Retina (tissue), 1 donor: ENCODE measurements around the gene MYBPHL.

ENCODE experiments used
- DNase-seq: peaks from one replicate; pipeline ENCODE4 v3.0.0-alpha.2; 2016

MYBPHL gene

GRCh38 chr1:109277434-109278204, 29.2 kb downstream of the MYBPHL start:
- peak; percentile 88 for DNase-seq

DNA sequence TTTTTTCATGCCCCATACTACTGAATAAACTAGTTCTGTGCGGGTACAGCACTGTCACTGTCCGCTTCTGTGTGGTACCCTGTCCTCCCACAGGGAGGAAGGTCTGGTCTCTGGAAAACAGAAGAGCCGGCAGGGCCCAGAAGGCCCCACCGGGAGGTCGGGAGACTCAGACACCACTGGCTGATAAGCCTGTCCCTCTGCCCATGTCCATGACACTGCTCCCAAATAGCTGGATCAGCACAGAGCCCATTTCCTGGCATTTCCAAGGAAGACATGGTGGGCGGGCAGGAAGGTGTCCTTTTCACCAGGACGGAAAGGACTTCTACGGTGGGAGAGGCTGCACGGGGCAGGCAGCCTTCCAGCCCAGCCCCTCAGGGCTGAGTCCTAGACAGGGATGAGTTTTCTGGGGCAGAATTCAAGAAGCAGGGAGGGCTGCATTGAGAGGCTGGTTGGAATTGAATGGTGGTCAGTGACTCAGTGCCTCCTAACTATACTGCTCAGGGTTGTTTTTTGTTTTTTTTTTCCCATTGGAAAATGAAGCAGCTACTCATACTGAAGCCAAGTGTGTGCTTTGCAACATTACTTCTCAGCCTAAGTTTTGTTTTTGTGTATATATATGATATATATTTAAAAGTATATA, 31.0 kb downstream of the MYBPHL start:
- no peak for DNase-seq

DNA sequence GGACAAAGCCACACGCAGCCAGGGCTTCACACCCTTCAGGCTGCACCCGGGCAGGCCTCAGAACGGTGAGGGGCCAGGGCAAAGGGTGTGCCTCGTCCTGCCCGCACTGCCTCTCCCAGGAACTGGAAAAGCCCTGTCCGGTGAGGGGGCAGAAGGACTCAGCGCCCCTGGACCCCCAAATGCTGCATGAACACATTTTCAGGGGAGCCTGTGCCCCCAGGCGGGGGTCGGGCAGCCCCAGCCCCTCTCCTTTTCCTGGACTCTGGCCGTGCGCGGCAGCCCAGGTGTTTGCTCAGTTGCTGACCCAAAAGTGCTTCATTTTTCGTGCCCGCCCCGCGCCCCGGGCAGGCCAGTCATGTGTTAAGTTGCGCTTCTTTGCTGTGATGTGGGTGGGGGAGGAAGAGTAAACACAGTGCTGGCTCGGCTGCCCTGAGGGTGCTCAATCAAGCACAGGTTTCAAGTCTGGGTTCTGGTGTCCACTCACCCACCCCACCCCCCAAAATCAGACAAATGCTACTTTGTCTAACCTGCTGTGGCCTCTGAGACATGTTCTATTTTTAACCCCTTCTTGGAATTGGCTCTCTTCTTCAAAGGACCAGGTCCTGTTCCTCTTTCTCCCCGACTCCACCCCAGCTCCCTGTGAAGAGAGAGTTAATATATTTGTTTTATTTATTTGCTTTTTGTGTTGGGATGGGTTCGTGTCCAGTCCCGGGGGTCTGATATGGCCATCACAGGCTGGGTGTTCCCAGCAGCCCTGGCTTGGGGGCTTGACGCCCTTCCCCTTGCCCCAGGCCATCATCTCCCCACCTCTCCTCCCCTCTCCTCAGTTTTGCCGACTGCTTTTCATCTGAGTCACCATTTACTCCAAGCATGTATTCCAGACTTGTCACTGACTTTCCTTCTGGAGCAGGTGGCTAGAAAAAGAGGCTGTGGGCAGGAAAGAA, 32.0 kb downstream of the MYBPHL start:
- DNase-seq = no peak

GRCh38 chr1:109273570-109274288, 33.1 kb downstream of the MYBPHL start:
- no peak for DNase-seq

DNA sequence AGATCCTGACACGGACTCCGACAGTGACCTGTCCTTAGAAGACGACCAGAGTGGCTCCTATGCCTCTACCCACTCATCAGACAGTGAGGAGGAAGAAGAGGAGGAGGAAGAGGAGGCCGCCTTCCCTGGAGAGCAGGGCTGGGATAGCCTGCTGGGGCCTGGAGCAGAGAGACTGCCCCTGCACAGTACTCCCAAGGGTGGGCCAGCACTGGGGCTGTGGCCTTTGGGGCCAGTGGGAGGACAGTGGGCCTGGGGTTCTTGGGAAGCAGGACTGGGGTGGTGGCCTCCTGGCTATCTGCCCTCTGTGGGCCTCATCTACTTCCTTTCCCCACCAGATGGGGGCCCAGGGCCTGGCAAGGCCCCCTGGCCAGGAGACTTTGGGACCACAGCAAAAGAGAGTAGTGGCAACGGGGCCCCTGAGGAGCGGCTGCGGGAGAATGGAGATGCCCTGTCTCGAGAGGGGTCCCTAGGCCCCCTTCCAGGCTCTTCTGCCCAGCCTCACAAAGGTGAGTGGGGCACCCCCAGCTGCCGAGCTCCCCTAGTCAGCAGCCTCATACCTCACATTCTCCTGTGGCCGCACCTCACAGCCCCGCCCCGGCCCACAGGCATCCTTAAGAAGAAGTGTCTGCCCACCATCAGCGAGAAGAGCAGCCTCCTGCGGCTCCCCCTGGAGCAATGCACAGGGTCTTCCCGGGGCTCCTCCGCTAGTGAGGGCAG, 33.8 kb downstream of the MYBPHL start:
- no peak for DNase-seq

GRCh38 chr1:109272021-109272799, 34.6 kb downstream of the MYBPHL start:
- no peak for DNase-seq

DNA sequence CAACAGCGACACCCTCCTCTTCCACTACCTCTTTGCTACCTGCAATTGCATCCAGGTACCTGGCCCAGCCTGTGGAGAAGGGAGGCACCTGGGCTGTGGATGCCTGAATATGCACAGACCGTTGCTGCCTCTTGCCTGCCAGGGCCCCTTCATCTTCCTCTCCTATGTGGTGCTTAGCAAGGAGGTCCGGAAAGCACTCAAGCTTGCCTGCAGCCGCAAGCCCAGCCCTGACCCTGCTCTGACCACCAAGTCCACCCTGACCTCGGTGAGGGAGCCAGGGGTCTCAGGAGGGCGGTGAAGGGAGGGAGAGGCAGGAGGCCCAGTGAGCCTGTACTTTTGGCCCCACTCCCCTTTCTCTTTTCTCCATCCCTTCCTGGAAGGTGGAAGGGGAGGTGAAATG, 35.4 kb downstream of the MYBPHL start:
- no peak for DNase-seq

- no peak for DNase-seq
These were observed 36.0 kb downstream of the MYBPHL start for GRCh38 chr1:109270623-109271317.

DNA sequence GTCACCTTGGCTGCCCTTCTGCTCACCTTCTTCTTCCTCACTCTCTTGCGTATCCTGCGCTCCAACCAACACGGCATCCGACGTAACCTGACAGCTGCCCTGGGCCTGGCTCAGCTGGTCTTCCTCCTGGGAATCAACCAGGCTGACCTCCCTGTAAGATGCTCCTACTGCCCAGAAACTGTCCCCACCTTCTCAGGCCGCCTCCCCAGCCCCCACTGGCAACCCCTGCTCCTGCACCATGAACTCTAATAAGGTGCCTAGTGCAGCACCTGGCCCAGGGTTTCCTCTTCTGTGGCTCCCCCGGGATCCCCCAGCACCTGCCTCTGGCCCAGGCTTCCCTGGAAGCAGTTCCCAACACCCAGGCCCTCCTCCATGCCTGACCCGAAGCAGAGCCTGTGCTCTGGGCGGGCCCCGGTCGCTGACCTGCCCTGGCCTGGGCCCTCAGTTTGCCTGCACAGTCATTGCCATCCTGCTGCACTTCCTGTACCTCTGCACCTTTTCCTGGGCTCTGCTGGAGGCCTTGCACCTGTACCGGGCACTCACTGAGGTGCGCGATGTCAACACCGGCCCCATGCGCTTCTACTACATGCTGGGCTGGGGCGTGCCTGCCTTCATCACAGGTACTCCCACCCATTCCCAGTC, 36.7 kb downstream of the MYBPHL start:
- no peak for DNase-seq

- DNase-seq = no peak
These were observed 37.4 kb downstream of the MYBPHL start for GRCh38 chr1:109269212-109269980.

DNA sequence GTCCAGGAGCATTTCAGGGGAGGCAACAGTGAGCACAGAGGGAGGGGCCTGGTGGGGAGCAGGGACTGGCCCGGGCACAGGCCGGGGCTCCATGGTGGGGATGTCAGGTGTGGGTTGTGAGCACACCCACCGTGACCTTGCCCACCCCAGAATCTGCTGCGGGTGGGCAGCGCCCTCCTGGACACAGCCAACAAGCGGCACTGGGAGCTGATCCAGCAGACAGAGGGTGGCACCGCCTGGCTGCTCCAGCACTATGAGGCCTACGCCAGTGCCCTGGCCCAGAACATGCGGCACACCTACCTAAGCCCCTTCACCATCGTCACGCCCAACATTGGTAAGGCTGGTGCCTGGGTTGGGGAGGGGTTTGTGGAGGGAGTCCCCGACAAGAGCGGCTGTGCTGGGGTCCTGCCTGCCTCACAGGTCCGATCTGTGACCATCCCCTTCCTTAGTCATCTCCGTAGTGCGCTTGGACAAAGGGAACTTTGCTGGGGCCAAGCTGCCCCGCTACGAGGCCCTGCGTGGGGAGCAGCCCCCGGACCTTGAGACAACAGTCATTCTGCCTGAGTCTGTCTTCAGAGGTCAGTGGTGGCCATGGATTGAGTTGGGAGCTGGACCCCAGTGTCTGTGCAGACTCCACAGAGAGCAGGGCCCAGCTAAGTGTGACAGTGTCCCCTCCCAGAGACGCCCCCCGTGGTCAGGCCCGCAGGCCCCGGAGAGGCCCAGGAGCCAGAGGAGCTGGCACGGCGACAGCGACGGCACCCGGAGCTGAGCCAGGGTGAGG, 38.2 kb downstream of the MYBPHL start:
- no peak for DNase-seq

DNA sequence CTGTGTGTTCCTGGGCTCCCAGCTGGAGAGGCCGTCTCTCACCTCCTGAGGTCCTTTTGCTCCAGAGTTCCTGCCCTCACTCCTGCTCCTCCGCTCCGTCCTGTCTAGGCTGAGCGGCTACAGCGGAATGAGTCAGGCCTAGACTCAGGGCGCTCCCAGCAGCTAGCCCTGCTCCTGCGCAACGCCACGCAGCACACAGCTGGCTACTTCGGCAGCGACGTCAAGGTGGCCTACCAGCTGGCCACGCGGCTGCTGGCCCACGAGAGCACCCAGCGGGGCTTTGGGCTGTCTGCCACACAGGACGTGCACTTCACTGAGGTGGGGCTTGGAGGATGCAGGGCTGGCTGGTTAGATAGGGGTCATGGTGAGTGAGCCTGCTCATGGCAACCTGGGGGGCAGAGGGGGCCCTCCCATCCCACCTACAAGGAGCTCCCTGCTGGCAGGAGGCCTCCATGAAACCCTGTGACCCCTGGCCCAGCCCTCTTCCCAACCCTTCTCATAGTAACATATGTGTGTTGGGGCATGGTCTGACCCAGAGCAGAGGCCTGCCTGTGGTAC, 39.0 kb downstream of the MYBPHL start:
- no peak for DNase-seq

- DNase-seq = no peak
These were observed 39.8 kb downstream of the MYBPHL start for GRCh38 chr1:109266965-109267364.

GRCh38 chr1:109265741-109266330, 41.0 kb downstream of the MYBPHL start:
- DNase-seq = no peak

DNA sequence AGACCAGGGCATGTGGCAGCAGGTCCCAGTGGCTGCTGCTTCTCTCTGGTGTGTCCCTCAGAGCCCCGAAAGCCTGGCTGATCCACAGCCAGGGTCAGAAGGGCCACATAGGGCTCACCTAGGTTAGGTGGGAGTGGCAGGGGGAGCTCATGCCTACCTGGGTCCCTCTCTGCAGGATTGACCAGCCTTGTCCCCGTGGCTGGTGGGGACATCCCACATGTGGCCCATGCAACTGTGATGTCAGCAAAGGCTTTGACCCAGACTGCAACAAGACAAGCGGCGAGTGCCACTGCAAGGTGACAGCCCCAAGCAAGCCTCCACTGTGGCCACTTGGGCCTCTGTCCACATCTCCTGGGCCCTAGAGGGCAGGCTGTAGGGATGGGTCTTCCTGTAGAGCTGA, 41.8 kb downstream of the MYBPHL start:
- no peak for DNase-seq

DNA sequence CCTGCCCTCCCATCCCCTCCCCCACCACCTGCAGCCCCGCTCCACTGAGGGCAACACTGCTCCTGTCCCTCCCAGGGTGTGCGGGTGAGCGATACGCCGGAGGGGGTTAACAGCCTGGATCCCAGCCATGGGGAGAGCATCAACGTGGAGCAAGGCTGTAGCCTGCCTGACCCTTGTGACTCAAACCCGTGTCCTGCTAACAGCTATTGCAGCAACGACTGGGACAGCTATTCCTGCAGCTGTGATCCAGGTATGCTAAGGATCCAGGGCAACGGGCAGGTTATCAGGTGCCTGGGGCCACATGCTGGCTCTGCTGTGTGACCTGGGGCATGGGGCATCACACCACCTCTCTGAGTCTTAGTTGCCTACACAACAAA, 42.4 kb downstream of the MYBPHL start:
- no peak for DNase-seq

- DNase-seq = peak; percentile 84
These were observed 43.0 kb downstream of the MYBPHL start for GRCh38 chr1:109263597-109264378.
